Natural killer cell (primary cell): ENCODE measurements around the gene REG1A. TPM values are rescaled to one million over a fixed set of nuclear protein-coding genes. Genes with fewer than 3 reads are reported as not detected.

Experiments
- ATAC-seq, 3 donors: fragments of 150-1000 bp in 2 of 3; fragments of 200-7000 bp in 1 of 3; cut with Tn5 transposase; 1 replicate in 1 of 3; 2 replicates in 2 of 3; pipeline ENCODE4 v1.10.0; 2021; ENCODE audit warnings: mild to moderate bottlenecking in 2 of 3, moderate library complexity in 2 of 3
- DNase-seq, 2 donors: peaks; one replicate each; pipeline versions ENCODE4 v3.0.0 to v3.0.0-alpha.2; 2013 to 2021; ENCODE audit warnings: mixed read lengths in 1 of 2
- H3K27ac ChIP-seq: one replicate; pipeline ENCODE4 v1.5.1; 2013; ENCODE audit warnings: mild to moderate bottlenecking, low read length
- H3K27me3 ChIP-seq: one replicate; pipeline ENCODE4 v1.6.1; 2013; ENCODE audit warnings: low read length; ENCODE audit not compliant: control insufficient read depth, insufficient read depth
- H3K36me3 ChIP-seq: one replicate; pipeline ENCODE4 v1.6.1; 2013; ENCODE audit warnings: low read length; ENCODE audit not compliant: control insufficient read depth, insufficient read depth
- H3K4me1 ChIP-seq: one replicate; pipeline ENCODE4 v1.6.1; 2013; ENCODE audit warnings: low read length; ENCODE audit not compliant: control insufficient read depth, insufficient read depth
- H3K4me3 ChIP-seq: one replicate; pipeline ENCODE4 v1.5.1; 2013; ENCODE audit warnings: low read length
- H3K9me3 ChIP-seq: one replicate; pipeline ENCODE4 v1.6.1; 2013; ENCODE audit warnings: low read length; ENCODE audit not compliant: control insufficient read depth, insufficient read depth
- H3K27ac Mint-ChIP-seq, 2 donors: one replicate each; pipeline ENCODE4 v1.8.0; 2022; ENCODE audit warnings: mild to moderate bottlenecking in 2 of 2, mixed read lengths in 2 of 2, moderate library complexity in 1 of 2
- H3K27me3 Mint-ChIP-seq, 2 donors: one replicate each; pipeline ENCODE4 v1.8.0; 2022; ENCODE audit warnings: low read depth in 2 of 2, mixed read lengths in 2 of 2
- H3K36me3 Mint-ChIP-seq: one replicate; pipeline ENCODE4 v1.8.0; 2022; ENCODE audit warnings: mixed read lengths
- H3K4me1 Mint-ChIP-seq, 2 donors: one replicate each; pipeline ENCODE4 v1.8.0; 2022; ENCODE audit warnings: mixed read lengths in 2 of 2
- H3K4me3 Mint-ChIP-seq: one replicate; pipeline ENCODE4 v1.8.0; 2022; ENCODE audit warnings: mild to moderate bottlenecking, moderate library complexity, mixed read lengths
- H3K9me3 Mint-ChIP-seq, 2 donors: one replicate each; pipeline ENCODE4 v1.8.0; 2022; ENCODE audit warnings: mixed read lengths in 2 of 2
- CTCF ChIP-seq: fragments of 200-600 bp; IDR thresholded peaks from one replicate; pipeline ENCODE4 v1.8.0; 2022; ENCODE audit warnings: antibody characterized with exemption
- WGBS: methylation state at CpG from one replicate; pipeline ENCODE4 v1.1.7; 2013; ENCODE audit warnings: missing lambda C conversion rate; ENCODE audit not compliant: insufficient coverage; 5-methylcytosine and 5-hydroxymethylcytosine counted together
- intact Hi-C: fragments of 100-400 bp; cut with micrococcal nuclease; formaldehyde crosslinking; loops from one replicate; pipeline ENCODE4 v1.14.2; 2022
- total RNA-seq, 4 donors: library from RNA; stranded (reverse); fragments of 120-200 nt in 1 of 4; gene quantifications; one replicate each; pipeline versions ENCODE4 v1.2.3 to v1.2.4, GENCODE V29; 2013 to 2022

REG1A gene
- total RNA-seq, 3 donors from 2014 or later (not counting 1 experiment from before 2014, with no cell fraction given), result not detected

- Mint-ChIP-seq H3K36me3 (no peaks in the 10 kb centered on the region), H3K4me1 (no peaks in the 10 kb centered on the region), H3K27me3 (no peaks in the 10 kb centered on the region), H3K4me3 (no peak overlapping the region), H3K27ac (no peak overlapping the region), H3K9me3 (peaks cover 4 to 5% of the 10 kb centered on the region in 2 donors)
- no peak for TF ChIP-seq CTCF
- no peak for DNase-seq
- H3K36me3 ChIP-seq, result no peaks in the 10 kb centered on the region
- H3K4me1 ChIP-seq, result no peaks in the 10 kb centered on the region
- no peak for ATAC-seq
- 95% methylated on average over 4 of the region's 4 CpGs for WGBS
- peaks cover 3% of the 10 kb centered on the region for H3K9me3 ChIP-seq
- H3K27ac ChIP-seq, result no peak overlapping the region
- no peaks in the 10 kb centered on the region for H3K27me3 ChIP-seq
- H3K4me3 ChIP-seq, result no peak overlapping the region
- intact Hi-C loops, result no loop called here
Measured at GRCh38 chr2:79090693-79091092, 29.6 kb upstream of the REG1A start.

GRCh38 chr2:79097843-79098242 lies 22.4 kb upstream of the REG1A start:
- no peaks in the 10 kb centered on the region for H3K4me1 ChIP-seq
- H3K36me3 Mint-ChIP-seq, result peaks cover 8% of the 10 kb centered on the region
- H3K27me3 ChIP-seq, result no peaks in the 10 kb centered on the region
- H3K4me3 ChIP-seq, result no peak overlapping the region
- H3K4me3 Mint-ChIP-seq, result no peak overlapping the region
- H3K27me3 Mint-ChIP-seq, result no peaks in the 10 kb centered on the region
- intact Hi-C loops, result no loop called here
- H3K36me3 ChIP-seq, result no peaks in the 10 kb centered on the region
- DNase-seq, result no peak
- no peak for ATAC-seq
- H3K9me3 Mint-ChIP-seq, result peaks cover 12 to 13% of the 10 kb centered on the region in 2 donors
- no peak for TF ChIP-seq CTCF
- peaks cover 10% of the 10 kb centered on the region for H3K9me3 ChIP-seq
- WGBS, result 87% methylated on average over 6 of the region's 6 CpGs
- H3K4me1 Mint-ChIP-seq, result no peaks in the 10 kb centered on the region
- no peak overlapping the region for H3K27ac Mint-ChIP-seq
- H3K27ac ChIP-seq, result no peak overlapping the region

- H3K36me3 Mint-ChIP-seq, result peaks cover 8% of the 10 kb centered on the region
- Histone ChIP-seq H3K4me1 (no peaks in the 10 kb centered on the region), H3K4me3 (no peak overlapping the region), H3K36me3 (no peaks in the 10 kb centered on the region), H3K27me3 (no peaks in the 10 kb centered on the region), H3K9me3 (peaks cover 10% of the 10 kb centered on the region), H3K27ac (peak overlapping the region; percentile 38)
- DNase-seq (no peak), ATAC-seq (no peak)
- no peak overlapping the region for H3K4me3 Mint-ChIP-seq
- no peak for TF ChIP-seq CTCF
- no peak overlapping the region for H3K27ac Mint-ChIP-seq
- intact Hi-C loops, result no loop called here
- H3K27me3 Mint-ChIP-seq, result no peaks in the 10 kb centered on the region
- H3K9me3 Mint-ChIP-seq, result peaks cover 13 to 15% of the 10 kb centered on the region in 2 donors
- no peaks in the 10 kb centered on the region for H3K4me1 Mint-ChIP-seq
- 58% methylated on average over 7 of the region's 7 CpGs for WGBS
Measured at GRCh38 chr2:79099140-79099686, 21.1 kb upstream of the REG1A start.

- peaks cover 13 to 15% of the 10 kb centered on the region in 2 donors for H3K9me3 Mint-ChIP-seq
- H3K4me3 Mint-ChIP-seq, result no peak overlapping the region
- no peak for TF ChIP-seq CTCF
- intact Hi-C loops, result no loop called here
- ATAC-seq, result no peak
- 50% methylated on average over 1 of the region's 1 CpG for WGBS
- peaks cover 8% of the 10 kb centered on the region for H3K36me3 Mint-ChIP-seq
- H3K9me3 ChIP-seq, result peaks cover 8% of the 10 kb centered on the region
- no peak overlapping the region for H3K27ac Mint-ChIP-seq
- H3K27ac ChIP-seq, result peak overlapping the region; percentile 68
- H3K36me3 ChIP-seq, result no peaks in the 10 kb centered on the region
- H3K27me3 ChIP-seq, result no peaks in the 10 kb centered on the region
- DNase-seq, result no peak
- H3K27me3 Mint-ChIP-seq, result no peaks in the 10 kb centered on the region
- no peaks in the 10 kb centered on the region for H3K4me1 ChIP-seq
- H3K4me1 Mint-ChIP-seq, result no peaks in the 10 kb centered on the region
- no peak overlapping the region for H3K4me3 ChIP-seq
Measured at GRCh38 chr2:79100285-79100684, 20.0 kb upstream of the REG1A start.
